ENCODE data around the gene RBM10. TPM values are rescaled to one million over a fixed set of nuclear protein-coding genes. Genes with fewer than 3 reads are reported as not detected.

Gene RBM10, protein sequence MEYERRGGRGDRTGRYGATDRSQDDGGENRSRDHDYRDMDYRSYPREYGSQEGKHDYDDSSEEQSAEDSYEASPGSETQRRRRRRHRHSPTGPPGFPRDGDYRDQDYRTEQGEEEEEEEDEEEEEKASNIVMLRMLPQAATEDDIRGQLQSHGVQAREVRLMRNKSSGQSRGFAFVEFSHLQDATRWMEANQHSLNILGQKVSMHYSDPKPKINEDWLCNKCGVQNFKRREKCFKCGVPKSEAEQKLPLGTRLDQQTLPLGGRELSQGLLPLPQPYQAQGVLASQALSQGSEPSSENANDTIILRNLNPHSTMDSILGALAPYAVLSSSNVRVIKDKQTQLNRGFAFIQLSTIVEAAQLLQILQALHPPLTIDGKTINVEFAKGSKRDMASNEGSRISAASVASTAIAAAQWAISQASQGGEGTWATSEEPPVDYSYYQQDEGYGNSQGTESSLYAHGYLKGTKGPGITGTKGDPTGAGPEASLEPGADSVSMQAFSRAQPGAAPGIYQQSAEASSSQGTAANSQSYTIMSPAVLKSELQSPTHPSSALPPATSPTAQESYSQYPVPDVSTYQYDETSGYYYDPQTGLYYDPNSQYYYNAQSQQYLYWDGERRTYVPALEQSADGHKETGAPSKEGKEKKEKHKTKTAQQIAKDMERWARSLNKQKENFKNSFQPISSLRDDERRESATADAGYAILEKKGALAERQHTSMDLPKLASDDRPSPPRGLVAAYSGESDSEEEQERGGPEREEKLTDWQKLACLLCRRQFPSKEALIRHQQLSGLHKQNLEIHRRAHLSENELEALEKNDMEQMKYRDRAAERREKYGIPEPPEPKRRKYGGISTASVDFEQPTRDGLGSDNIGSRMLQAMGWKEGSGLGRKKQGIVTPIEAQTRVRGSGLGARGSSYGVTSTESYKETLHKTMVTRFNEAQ
- total RNA-seq = 10 to 100 TPM; 25.2 to 33.1 (median 29.2) TPM

DNA sequence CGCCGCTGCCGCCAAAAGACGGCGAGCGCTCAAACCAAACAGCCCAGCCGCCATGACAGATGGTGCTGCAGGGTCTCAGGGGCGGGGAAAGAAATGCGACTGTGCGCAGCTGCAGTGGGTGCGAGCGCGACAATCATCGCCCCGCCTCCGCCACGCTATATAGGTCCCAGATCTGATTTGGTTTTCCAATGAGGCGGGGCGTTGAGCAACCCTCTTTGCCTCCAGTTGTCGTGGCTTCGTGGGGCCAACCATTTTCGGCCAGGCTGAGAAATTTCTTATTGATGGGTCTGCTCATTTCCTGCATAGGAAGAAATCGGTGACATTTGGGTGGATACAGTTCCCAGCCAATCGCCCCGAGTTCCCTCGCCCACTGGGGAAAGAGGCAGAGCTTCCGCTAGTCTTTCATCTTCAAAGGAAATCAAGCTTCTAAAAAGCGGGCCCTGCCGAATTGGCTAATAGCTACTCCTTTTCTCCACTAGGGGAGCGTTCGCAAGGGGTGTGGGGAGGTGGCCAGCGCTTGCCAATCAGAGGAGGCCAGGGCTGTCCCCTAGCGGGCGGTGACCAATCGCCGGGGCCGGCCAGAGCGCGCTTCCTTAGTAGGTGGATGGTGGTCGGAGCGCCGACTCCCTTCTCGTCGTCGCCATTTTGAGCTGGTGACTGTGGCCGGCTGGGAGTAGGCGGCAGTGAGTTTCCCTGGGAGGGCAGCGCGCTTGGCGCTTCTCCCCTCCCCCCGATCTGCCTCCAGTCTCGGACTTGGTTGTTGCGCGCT lies at the start of gene RBM10, which contains the start of gene NDUFB11:
RBM10 (plus strand) TSS at position 596 of the 769 bp plus-strand sequence. CDS start 2,261 bp downstream, outside the sequence.
NDUFB11 (minus strand) TSS at position 77 of the 769 bp plus-strand sequence; CDS start at position 54, 23 bp downstream.
- peak; percentile 98 for ATAC-seq
- peaks cover 0 to 33% (median 0%) of the 10 kb centered on the region in 3 donors for H3K4me1 ChIP-seq
- no peaks in the 10 kb centered on the region for H3K9me3 ChIP-seq
- no peak for TF ChIP-seq EP300 (IDR thresholded peaks at IDR 0.05)
- TF ChIP-seq POLR2AphosphoS5 (IDR thresholded peaks at IDR 0.05) = peak; percentile 78
- peak; percentile 63 to 69 for TF ChIP-seq POLR2A (IDR thresholded peaks at IDR 0.05)
- TF ChIP-seq, protein P1, sequence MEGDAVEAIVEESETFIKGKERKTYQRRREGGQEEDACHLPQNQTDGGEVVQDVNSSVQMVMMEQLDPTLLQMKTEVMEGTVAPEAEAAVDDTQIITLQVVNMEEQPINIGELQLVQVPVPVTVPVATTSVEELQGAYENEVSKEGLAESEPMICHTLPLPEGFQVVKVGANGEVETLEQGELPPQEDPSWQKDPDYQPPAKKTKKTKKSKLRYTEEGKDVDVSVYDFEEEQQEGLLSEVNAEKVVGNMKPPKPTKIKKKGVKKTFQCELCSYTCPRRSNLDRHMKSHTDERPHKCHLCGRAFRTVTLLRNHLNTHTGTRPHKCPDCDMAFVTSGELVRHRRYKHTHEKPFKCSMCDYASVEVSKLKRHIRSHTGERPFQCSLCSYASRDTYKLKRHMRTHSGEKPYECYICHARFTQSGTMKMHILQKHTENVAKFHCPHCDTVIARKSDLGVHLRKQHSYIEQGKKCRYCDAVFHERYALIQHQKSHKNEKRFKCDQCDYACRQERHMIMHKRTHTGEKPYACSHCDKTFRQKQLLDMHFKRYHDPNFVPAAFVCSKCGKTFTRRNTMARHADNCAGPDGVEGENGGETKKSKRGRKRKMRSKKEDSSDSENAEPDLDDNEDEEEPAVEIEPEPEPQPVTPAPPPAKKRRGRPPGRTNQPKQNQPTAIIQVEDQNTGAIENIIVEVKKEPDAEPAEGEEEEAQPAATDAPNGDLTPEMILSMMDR (IDR thresholded peaks at IDR 0.05) = peak; percentile 35 to 88 (median 72)
- no peaks in the 10 kb centered on the region for H3K27me3 ChIP-seq
- 0% methylated on average over 6 of the region's 54 CpGs; no CpG with 5 or more reads in 1 of the 2 donors for WGBS, 2 donors (ENCODE audit: low coverage in 1 of 2)
- peak within 1 kb of the TSS; percentile 65 to 73 for H3K4me3 ChIP-seq
- peaks cover 0 to 22% of the 10 kb centered on the region in 2 donors for H3K36me3 ChIP-seq
- H3K27ac ChIP-seq = peak within 1 kb of the TSS; percentile 90 to 97 (median 94)

DNA sequence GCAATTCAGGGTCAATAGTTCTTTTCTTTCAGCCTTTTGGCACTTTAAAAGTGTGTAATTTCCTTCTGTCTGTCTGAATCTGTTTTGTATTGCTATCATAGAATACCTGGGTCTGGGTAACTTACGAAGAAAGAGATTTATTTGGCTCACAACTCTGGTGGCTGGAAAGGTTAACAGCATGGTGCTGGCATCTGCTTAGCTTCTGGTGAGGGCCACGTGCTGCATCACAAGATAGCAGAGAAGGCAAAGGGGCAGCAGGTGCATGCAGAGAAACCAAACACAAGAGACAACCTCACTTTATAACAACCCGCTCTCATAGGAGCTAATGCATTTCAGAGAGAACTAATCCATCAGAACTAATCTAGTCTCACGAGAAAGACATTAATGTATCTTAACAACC lies 48.0 kb upstream of the RBM10 start:
- WGBS, 2 donors (ENCODE audit: low coverage in 1 of 2) = 80% methylated on average over 3 of the region's 4 CpGs; no CpG with 5 or more reads in 1 of the 2 donors
- H3K36me3 ChIP-seq = no peaks in the 10 kb centered on the region
- H3K4me3 ChIP-seq = no peak overlapping the region

DNA sequence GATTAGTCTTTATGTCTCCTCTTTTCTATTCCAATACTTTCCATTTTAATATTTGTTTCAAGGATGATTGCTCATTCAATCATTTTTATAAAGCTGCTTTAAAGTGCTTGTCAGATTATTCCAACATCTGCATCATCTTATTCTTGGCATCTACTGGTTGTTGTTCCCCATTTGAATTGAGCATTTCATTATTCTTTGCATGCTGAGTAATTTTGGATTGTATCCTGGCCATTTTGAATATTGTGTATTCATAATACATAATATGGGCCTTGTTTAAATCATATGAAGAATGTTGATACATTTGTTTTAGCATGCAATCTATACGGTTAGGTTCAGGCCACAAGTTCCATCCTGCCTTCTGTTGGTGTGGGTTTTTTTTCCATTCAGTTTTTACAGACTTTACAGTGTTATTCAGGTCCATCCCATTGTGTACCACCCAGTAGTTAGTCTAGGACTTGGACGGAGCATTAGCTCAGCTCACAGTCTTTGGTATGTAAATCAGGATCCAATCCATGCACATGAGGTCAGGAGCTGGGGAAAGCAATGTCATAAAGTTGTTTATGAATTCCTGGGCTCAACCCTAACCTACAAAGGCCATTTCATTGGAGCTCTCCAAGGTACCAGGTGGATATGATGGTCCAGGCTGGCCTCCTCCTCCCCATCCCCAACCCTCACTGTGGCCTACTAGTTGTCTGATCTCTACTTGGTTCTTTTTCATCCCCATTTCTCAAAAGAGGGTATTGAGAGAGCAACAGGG lies 46.5 kb upstream of the RBM10 start:
- Histone ChIP-seq H3K36me3 (peaks cover 0 to 3% of the 10 kb centered on the region in 2 donors), H3K4me3 (no peak overlapping the region)
- WGBS, 2 donors (ENCODE audit: low coverage in 1 of 2) = 50 to 60% methylated on average over 1 to 2 of the region's 2 CpGs

More for the DNA sequence above, 48.0 kb upstream of the RBM10 start:
- Histone ChIP-seq H3K27me3 (no peaks in the 10 kb centered on the region), H3K9me3 (no peaks in the 10 kb centered on the region), H3K27ac (no peak overlapping the region), H3K4me1 (no peaks in the 10 kb centered on the region)
- ATAC-seq = no peak
- TF ChIP-seq EP300 (IDR thresholded peaks at IDR 0.05) (no peak), POLR2A (IDR thresholded peaks at IDR 0.05) (no peak), POLR2AphosphoS5 (IDR thresholded peaks at IDR 0.05) (no peak)
- TF ChIP-seq, protein P1 (IDR thresholded peaks at IDR 0.05) = no peak

More for the DNA sequence above, 46.5 kb upstream of the RBM10 start:
- H3K27me3 ChIP-seq = no peaks in the 10 kb centered on the region
- TF ChIP-seq, protein P1 (IDR thresholded peaks at IDR 0.05) = no peak
- no peak for TF ChIP-seq POLR2AphosphoS5 (IDR thresholded peaks at IDR 0.05)
- TF ChIP-seq EP300 (IDR thresholded peaks at IDR 0.05) = no peak
- TF ChIP-seq POLR2A (IDR thresholded peaks at IDR 0.05) = no peak
- no peaks in the 10 kb centered on the region for H3K9me3 ChIP-seq
- H3K4me1 ChIP-seq = no peaks in the 10 kb centered on the region
- ATAC-seq = no peak
- no peak overlapping the region for H3K27ac ChIP-seq

Data from gastroesophageal sphincter (tissue), 4 donors.